A549 (cell line): ENCODE data around the gene AIPL1.

Experiments used
- CTCF ChIP-seq: fragments of >200 bp; sonication (Bioruptor Twin); formaldehyde crosslinking; IDR thresholded peaks from 3 replicates; pipeline ENCODE4 v1.5.1; 2016
- E2F6 ChIP-seq: IDR thresholded peaks from 2 replicates; pipeline ENCODE4 v1.6.1; 2012; ENCODE audit warnings: low read depth, borderline replicate concordance
- ELK1 ChIP-seq: fragments of 150-350 bp; IDR thresholded peaks from 2 replicates; pipeline ENCODE4 v1.6.1; 2014; ENCODE audit warnings: low read depth, mild to moderate bottlenecking, low read length
- FOXS1 ChIP-seq: fragments of 250-450 bp; sonication (Bioruptor Pico); IDR thresholded peaks from 2 replicates; pipeline ENCODE4 v1.5.0; 2020; ENCODE audit warnings: mild to moderate bottlenecking, moderate library complexity
- NFE2L2 ChIP-seq: fragments of 150-350 bp; conservative IDR thresholded peaks from 2 replicates; pipeline ENCODE4 v1.6.1; 2014; ENCODE audit warnings: low read length
- PHF8 ChIP-seq: fragments of 200-600 bp; sonication (generic); IDR thresholded peaks from 2 replicates; pipeline ENCODE4 v1.6.1; 2016; ENCODE audit warnings: low read depth, mild to moderate bottlenecking, antibody characterized with exemption, moderate library complexity, borderline replicate concordance
- POLR2A ChIP-seq: IDR thresholded peaks from 2 replicates; pipeline ENCODE4 v1.6.1; 2012; ENCODE audit warnings: mild to moderate bottlenecking, low read length

GRCh38 chr17:6374271-6374691, 60.6 kb downstream of the AIPL1 start:
- TF ChIP-seq ELK1 = no peak
- TF ChIP-seq CTCF = no peak
- no peak for TF ChIP-seq POLR2A
- TF ChIP-seq NFE2L2 = no peak
- no peak for TF ChIP-seq PHF8
- TF ChIP-seq E2F6 = no peak
- TF ChIP-seq FOXS1 (CRISPR knock-in tag) = no peak
